Thymus (tissue), 11 donors: Measurements from ENCODE around the gene SPOPL. TPM values are rescaled to one million over a fixed set of nuclear protein-coding genes. Genes with fewer than 3 reads are reported as not detected.

Source experiments
- DNase-seq, 9 donors: peaks; one replicate each; pipeline ENCODE4 v3.0.0-alpha.2; 2013; ENCODE audit warnings: low spot score in 9 of 9, low read depth in 6 of 9, missing footprints in 1 of 9
- H3K27ac ChIP-seq, 2 donors: one replicate each; pipeline ENCODE4 v1.5.1; 2013; ENCODE audit warnings: control low read depth in 1 of 2, low read depth in 1 of 2, low read length in 1 of 2, mild to moderate bottlenecking in 1 of 2, moderate library complexity in 1 of 2
- H3K27me3 ChIP-seq, 2 donors: one replicate each; pipeline ENCODE4 v1.5.1; 2013; ENCODE audit warnings: low read length in 1 of 2; ENCODE audit not compliant: control insufficient read depth in 2 of 2, insufficient read depth in 1 of 2
- H3K36me3 ChIP-seq, 2 donors: one replicate each; pipeline ENCODE4 v1.5.1; 2013; ENCODE audit warnings: low read length in 1 of 2, mild to moderate bottlenecking in 1 of 2, moderate library complexity in 1 of 2; ENCODE audit not compliant: control insufficient read depth in 2 of 2, insufficient read depth in 2 of 2
- H3K4me1 ChIP-seq, 2 donors: one replicate each; pipeline ENCODE4 v1.5.1; 2013; ENCODE audit warnings: low read length in 2 of 2; ENCODE audit not compliant: control insufficient read depth in 2 of 2, insufficient read depth in 2 of 2
- H3K4me3 ChIP-seq, 2 donors: one replicate each; pipeline ENCODE4 v1.5.1; 2013; ENCODE audit warnings: low read length in 2 of 2, control low read depth in 1 of 2, mild to moderate bottlenecking in 1 of 2
- H3K9me3 ChIP-seq, 2 donors: one replicate each; pipeline ENCODE4 v1.5.1; 2013; ENCODE audit warnings: low read length in 1 of 2, mild to moderate bottlenecking in 1 of 2; ENCODE audit not compliant: control insufficient read depth in 2 of 2, insufficient read depth in 1 of 2
- WGBS: extraction: QIAGEN DNeasy Blood & Tissue Kit; methylation state at CpG from one replicate; pipeline ENCODE4 v1.1.7; 2013; 5-methylcytosine and 5-hydroxymethylcytosine counted together
- polyA plus RNA-seq: library from polyadenylated mRNA; stranded (reverse); fragments of 200-250 nt; gene quantifications from one replicate; pipeline ENCODE4 v1.2.3, GENCODE V29; 2013
- total RNA-seq: library from RNA; stranded (reverse); fragments of 120-200 nt; gene quantifications from one replicate; pipeline ENCODE4 v1.2.4, GENCODE V29; 2013
- donor health status: healthy.

Gene SPOPL
- total and polyA plus RNA-seq, 2 donors, result 7.3 to 9.3 TPM

DNA sequence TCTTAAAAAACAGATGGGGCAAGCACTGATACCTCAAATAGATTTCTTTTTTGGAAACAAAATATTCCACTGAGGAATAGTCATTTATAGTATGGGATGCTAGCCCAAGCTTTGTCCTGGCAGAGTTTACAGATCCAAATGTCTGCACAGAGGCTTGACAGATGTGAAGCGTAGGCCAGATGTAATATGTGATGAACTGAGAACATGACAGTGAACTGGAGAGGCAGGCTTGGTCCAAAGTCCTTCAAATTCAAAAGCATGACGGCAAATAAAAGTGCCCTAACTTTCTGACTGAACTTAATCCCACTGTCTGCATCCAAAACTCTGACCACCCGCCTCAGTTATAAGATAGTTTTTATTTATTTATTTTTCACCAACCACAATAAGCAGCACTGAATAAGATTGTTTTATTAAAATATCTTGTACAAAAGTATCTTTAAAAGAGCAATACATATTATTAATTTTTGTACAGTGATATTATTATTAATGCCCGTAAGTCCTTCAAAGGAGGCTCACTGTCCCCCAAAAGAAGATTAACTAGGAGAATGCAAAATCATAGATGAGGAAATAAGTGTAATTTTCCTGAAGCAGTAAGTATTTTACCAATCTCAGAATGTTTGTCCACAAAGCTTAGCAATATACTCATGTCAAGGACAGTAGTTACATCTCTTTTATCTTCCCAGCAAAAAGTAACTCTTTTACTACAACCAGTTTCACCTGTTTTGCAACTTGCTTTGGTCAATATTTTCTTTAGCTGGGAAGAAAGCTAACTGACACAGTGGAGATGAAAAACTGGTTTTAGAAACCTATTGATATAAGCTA is 10.7 kb upstream of the SPOPL start:
- Histone ChIP-seq H3K9me3 (no peaks in the 10 kb centered on the region), H3K36me3 (no peaks in the 10 kb centered on the region), H3K27ac (no peak overlapping the region), H3K4me3 (no peak overlapping the region), H3K27me3 (no peaks in the 10 kb centered on the region), H3K4me1 (no peaks in the 10 kb centered on the region)
- DNase-seq, result no peak
- WGBS, result 89% methylated on average over 4 of the region's 4 CpGs

DNA sequence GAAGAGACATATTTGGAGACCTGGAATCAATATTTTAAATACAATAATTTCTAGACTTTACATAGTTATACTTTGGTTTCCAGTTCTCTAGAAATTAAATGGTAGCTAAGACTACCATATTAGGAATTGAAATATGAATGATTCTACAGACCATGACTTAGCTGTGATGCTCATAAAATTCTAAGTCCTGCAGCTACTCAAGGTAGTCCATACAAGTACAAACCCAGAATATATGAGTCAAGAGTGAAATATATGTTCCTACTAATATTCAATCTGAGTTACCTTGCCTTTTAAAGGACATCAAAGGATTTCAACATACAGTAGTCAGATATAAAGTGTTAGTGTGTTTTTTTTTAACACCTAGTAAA is 10.1 kb upstream of the SPOPL start:
- Histone ChIP-seq H3K27me3 (no peaks in the 10 kb centered on the region), H3K36me3 (no peaks in the 10 kb centered on the region), H3K27ac (no peak overlapping the region), H3K4me1 (no peaks in the 10 kb centered on the region), H3K9me3 (no peaks in the 10 kb centered on the region), H3K4me3 (no peak overlapping the region)
- no peak for DNase-seq

DNA sequence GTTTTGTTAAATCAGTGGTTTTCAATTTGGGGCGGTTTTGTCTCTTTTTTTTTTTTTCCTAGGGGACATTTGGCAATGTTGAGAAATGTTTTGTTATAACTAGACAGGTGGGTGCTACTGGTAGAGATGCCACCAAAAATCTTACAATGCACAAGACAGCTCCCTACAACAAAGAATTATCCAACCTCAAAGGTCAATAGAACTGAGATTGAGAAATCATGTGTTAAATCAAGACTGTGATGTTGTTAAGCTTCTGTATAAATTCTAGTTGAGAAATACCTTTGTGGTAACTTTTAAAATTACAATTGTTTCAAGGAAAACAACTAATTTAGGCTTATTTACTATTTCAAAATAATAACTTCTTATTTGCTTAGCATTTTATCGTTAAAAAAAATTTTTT is 9.4 kb upstream of the SPOPL start:
- Histone ChIP-seq H3K4me1 (no peaks in the 10 kb centered on the region), H3K36me3 (no peaks in the 10 kb centered on the region), H3K27me3 (no peaks in the 10 kb centered on the region), H3K27ac (no peak overlapping the region), H3K9me3 (no peaks in the 10 kb centered on the region), H3K4me3 (no peak overlapping the region)
- DNase-seq, result no peak
- WGBS, result 94% methylated on average over 2 of the region's 2 CpGs

DNA sequence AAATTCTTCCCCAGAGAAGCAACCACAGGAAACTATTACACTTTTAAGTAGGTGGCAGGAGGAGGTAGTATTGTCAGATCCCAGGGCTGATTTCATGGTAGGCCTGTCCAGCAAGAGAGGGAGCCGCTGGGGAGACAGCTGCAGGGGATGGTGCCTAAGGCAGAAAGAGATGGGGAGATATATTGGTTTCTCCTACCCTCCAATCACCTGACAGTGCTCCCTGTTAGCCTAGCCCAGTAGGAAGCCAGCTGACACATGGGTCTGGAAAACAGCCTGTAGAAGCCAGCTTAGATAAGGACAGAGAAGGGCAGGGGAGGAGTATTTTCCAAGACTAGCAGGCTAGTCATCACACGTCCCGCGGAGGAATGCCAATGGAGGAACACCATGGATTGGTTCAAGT is 8.2 kb upstream of the SPOPL start:
- H3K36me3 ChIP-seq, result no peaks in the 10 kb centered on the region
- no peaks in the 10 kb centered on the region for H3K9me3 ChIP-seq
- H3K27me3 ChIP-seq, result peaks cover 0 to under 1% of the 10 kb centered on the region in 2 donors
- H3K27ac ChIP-seq, result no peak overlapping the region
- no peak for DNase-seq
- no peaks in the 10 kb centered on the region for H3K4me1 ChIP-seq
- H3K4me3 ChIP-seq, result no peak overlapping the region
- whole genome bisulfite sequencing, result 98% methylated on average over 4 of the region's 4 CpGs

DNA sequence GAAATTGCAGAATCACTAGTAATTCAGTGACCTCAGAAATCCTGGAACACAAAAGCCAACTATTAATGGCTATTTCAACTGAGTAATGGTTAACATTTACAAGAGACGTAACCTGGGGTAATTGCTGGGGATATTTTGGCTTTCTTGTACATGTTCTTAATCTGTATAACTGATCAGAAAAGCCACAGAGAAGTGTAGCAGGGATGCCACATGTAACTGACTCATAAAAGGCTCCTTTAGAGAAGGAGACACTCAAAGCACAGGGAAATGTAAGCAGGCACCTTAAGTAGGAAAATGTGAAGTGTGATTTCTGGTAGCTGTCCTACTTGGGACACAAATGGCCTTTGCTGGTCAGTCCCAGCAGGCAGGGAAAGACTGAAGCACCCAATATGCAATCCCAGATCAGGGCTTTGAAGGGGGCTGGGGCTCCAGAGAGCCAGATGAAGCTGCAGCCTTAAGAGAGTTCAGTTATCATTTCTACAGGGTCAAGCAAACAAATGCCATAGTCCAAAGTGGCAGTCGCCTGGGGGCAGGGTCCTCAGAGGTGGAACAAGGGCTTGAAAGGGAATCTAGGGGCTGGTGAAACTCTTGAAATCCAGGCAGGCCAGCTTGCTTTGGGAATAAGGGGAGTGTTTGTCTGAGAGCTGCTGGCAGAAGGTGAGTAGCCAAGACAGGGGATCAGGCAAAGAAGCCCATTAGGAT is 7.2 kb upstream of the SPOPL start:
- H3K4me3 ChIP-seq, result no peak overlapping the region
- 95% methylated on average over 2 of the region's 2 CpGs for WGBS
- H3K36me3 ChIP-seq, result no peaks in the 10 kb centered on the region
- no peaks in the 10 kb centered on the region for H3K9me3 ChIP-seq
- DNase-seq, result no peak
- H3K27ac ChIP-seq, result no peak overlapping the region
- H3K4me1 ChIP-seq, result no peaks in the 10 kb centered on the region
- H3K27me3 ChIP-seq, result peaks cover 0 to 4% of the 10 kb centered on the region in 2 donors

- no peak for DNase-seq
- 89% methylated on average over 2 of the region's 2 CpGs for WGBS
- H3K27me3 ChIP-seq, result peaks cover 2 to 4% of the 10 kb centered on the region in 2 donors
- no peaks in the 10 kb centered on the region for H3K36me3 ChIP-seq
- H3K4me3 ChIP-seq, result no peak overlapping the region
- H3K4me1 ChIP-seq, result no peaks in the 10 kb centered on the region
- H3K27ac ChIP-seq, result no peak overlapping the region
- H3K9me3 ChIP-seq, result no peaks in the 10 kb centered on the region
Measured at GRCh38 chr2:138495384-138495783, 6.2 kb upstream of the SPOPL start.

- Histone ChIP-seq H3K27ac (no peak overlapping the region), H3K4me1 (peaks cover 2 to 5% of the 10 kb centered on the region in 2 donors), H3K36me3 (no peaks in the 10 kb centered on the region), H3K9me3 (no peaks in the 10 kb centered on the region), H3K27me3 (peaks cover 4 to 9% of the 10 kb centered on the region in 2 donors), H3K4me3 (no peak overlapping the region)
- 97% methylated on average over 4 of the region's 4 CpGs for WGBS
- DNase-seq, result no peak
Measured at GRCh38 chr2:138496096-138496651, 5.4 kb upstream of the SPOPL start.

GRCh38 chr2:138497294-138497693 is 4.3 kb upstream of the SPOPL start:
- 95% methylated on average over 4 of the region's 4 CpGs for WGBS
- Histone ChIP-seq H3K27ac (no peak overlapping the region), H3K27me3 (peaks cover 4 to 14% of the 10 kb centered on the region in 2 donors), H3K36me3 (no peaks in the 10 kb centered on the region), H3K4me3 (no peak overlapping the region), H3K9me3 (no peaks in the 10 kb centered on the region), H3K4me1 (peaks cover 3 to 9% of the 10 kb centered on the region in 2 donors)
- no peak for DNase-seq

GRCh38 chr2:138499684-138500083 is 1.9 kb upstream of the SPOPL start:
- no peak for DNase-seq
- H3K9me3 ChIP-seq, result no peaks in the 10 kb centered on the region
- H3K27ac ChIP-seq, result no peak overlapping the region
- no peak overlapping the region for H3K4me3 ChIP-seq
- H3K4me1 ChIP-seq, result peaks cover 9 to 15% of the 10 kb centered on the region in 2 donors
- no peaks in the 10 kb centered on the region for H3K36me3 ChIP-seq
- peaks cover 4 to 18% of the 10 kb centered on the region in 2 donors for H3K27me3 ChIP-seq
- WGBS, result 94% methylated on average over 4 of the region's 4 CpGs
